Fibroblast of lung (primary cell): Measurements from ENCODE around the gene KIAA0586. TPM values are rescaled to one million over a fixed set of nuclear protein-coding genes. Genes with fewer than 3 reads are reported as not detected.
A peak's percentile ranks its signal among the peaks of the same experiment; 100 is the strongest.

ENCODE experiments used
- DNase-seq, 2 donors: peaks; one replicate each; pipeline versions ENCODE4 v3.0.0 to v3.0.0-alpha.2; 2010; ENCODE audit warnings: low read depth in 2 of 2
- H2AFZ ChIP-seq: 2 replicates; pipeline ENCODE4 v1.5.1; 2012; ENCODE audit warnings: low read length, control low read depth, inconsistent platforms
- H3K27ac ChIP-seq: 2 replicates; pipeline ENCODE4 v1.5.1; 2011; ENCODE audit warnings: low read length, control low read depth; ENCODE audit not compliant: insufficient read depth
- H3K27me3 ChIP-seq: 2 replicates; pipeline ENCODE4 v1.5.1; 2011; ENCODE audit warnings: mild to moderate bottlenecking, low read length; ENCODE audit not compliant: control insufficient read depth, insufficient read depth
- H3K36me3 ChIP-seq: 2 replicates; pipeline ENCODE4 v1.5.1; 2011; ENCODE audit warnings: low read length; ENCODE audit not compliant: control insufficient read depth, insufficient read depth
- H3K4me1 ChIP-seq: 2 replicates; pipeline ENCODE4 v1.5.1; 2011; ENCODE audit warnings: low read length; ENCODE audit not compliant: control insufficient read depth, insufficient read depth; ENCODE audit errors: extremely low read depth
- H3K4me2 ChIP-seq: 2 replicates; pipeline ENCODE4 v1.5.1; 2011; ENCODE audit warnings: low read length, control low read depth; ENCODE audit not compliant: insufficient read depth; ENCODE audit errors: extremely low read depth
- H3K4me3 ChIP-seq, 4 experiments: fragments of 200-600 bp in 1 of 4; sonication (generic) in 1 of 4; replicated peaks in 1 of 4; 2 replicates each; pipeline ENCODE4 v1.5.1; 2011 to 2016; ENCODE audit warnings: low read length in 4 of 4, low read depth in 3 of 4, mild to moderate bottlenecking in 3 of 4, control low read depth in 2 of 4, inconsistent platforms in 1 of 4, mixed read lengths in 1 of 4; ENCODE audit not compliant: insufficient read depth in 1 of 4; ENCODE audit errors: control extremely low read depth in 1 of 4
- H3K79me2 ChIP-seq: 2 replicates; pipeline ENCODE4 v1.5.1; 2012; ENCODE audit warnings: mild to moderate bottlenecking, low read length, inconsistent platforms; ENCODE audit not compliant: control insufficient read depth, insufficient read depth
- H3K9ac ChIP-seq: 2 replicates; pipeline ENCODE4 v1.5.1; 2011; ENCODE audit warnings: mild to moderate bottlenecking, low read length, control low read depth; ENCODE audit not compliant: insufficient read depth
- H3K9me3 ChIP-seq: 2 replicates; pipeline ENCODE4 v1.5.1; 2012; ENCODE audit warnings: low read depth, low read length; ENCODE audit not compliant: control insufficient read depth, insufficient read depth
- H4K20me1 ChIP-seq: 2 replicates; pipeline ENCODE4 v1.5.1; 2011; ENCODE audit warnings: low read length; ENCODE audit not compliant: control insufficient read depth, insufficient read depth; ENCODE audit errors: extremely low read depth
- EZH2 ChIP-seq: IDR thresholded peaks from 2 replicates; pipeline ENCODE4 v1.5.1; 2012; ENCODE audit warnings: low read length, control low read depth, mild to moderate bottlenecking; ENCODE audit errors: missing control alignments
- polyA plus RNA-seq, 2 donors: library from polyadenylated mRNA; depleted of rRNA in 1 of 2; stranded (reverse) in 1 of 2; unstranded in 1 of 2; fragments of >200 nt; gene quantifications; 2 replicates each; pipeline ENCODE4 v1.2.1, GENCODE V29; 2011 to 2012; ENCODE audit warnings: missing spikeins in 1 of 2
- total RNA-seq: library from RNA; depleted of rRNA; stranded (reverse); fragments of >200 nt; gene quantifications from 2 replicates; pipeline ENCODE4 v1.2.1, GENCODE V29; 2014
- TF ChIP-seq, protein P1 (sequence below), 2 donors: IDR thresholded peaks in 1 of 2; conservative IDR thresholded peaks in 1 of 2; 1 replicate in 1 of 2; 2 replicates in 1 of 2; pipeline ENCODE4 v1.5.1; 2011 to 2012; ENCODE audit warnings: low read length in 2 of 2, control low read depth in 1 of 2, inconsistent platforms in 1 of 2, low read depth in 1 of 2, mild to moderate bottlenecking in 1 of 2

KIAA0586 gene
- total and polyA plus RNA-seq, 2 donors (not counting 1 experiment from before 2014, with no cell fraction given): 17.8 to 18.9 TPM

DNA sequence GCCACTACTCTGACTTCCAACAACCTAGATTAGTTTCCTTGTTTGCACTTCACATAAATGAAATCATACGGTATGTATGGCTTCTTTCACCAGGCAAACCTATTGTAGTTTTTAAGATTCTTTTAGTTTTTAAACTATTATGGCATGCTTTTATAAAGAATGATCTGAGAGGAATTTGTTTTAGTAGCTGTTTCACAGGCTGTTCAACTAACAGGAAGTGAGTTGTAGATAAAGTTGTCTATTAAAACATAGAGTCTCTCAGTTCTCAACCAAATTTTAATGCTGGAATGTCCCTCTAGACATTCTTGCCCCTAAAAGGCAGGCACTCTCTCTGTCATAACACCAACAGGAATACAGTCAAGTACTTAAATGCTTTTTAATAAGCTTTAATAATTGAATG, 107.5 kb downstream of the KIAA0586 start:
- Histone ChIP-seq H3K27ac (no peak overlapping the region), H3K9me3 (no peaks in the 10 kb centered on the region)

DNA sequence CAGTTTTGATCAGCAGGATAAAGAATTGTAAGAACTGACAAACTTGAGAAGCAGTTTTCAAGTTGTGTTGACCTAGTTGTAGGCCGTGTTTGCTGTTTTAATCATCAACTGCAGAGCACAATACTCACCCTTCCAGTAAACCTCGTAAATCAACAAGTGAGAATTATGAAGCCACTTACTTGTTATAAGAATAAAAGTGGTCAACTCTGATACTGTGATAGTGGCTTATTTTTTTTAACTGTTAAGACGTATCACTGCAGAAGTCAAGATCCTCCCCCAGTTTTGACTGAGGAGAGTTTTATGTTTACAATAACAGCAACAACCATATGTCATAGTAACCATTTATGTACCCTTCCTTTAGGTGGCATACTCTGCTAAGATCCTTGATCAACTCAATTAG, 109.5 kb downstream of the KIAA0586 start:
- no peak for DNase-seq
- no peak for TF ChIP-seq EZH2
- TF ChIP-seq, protein P1, sequence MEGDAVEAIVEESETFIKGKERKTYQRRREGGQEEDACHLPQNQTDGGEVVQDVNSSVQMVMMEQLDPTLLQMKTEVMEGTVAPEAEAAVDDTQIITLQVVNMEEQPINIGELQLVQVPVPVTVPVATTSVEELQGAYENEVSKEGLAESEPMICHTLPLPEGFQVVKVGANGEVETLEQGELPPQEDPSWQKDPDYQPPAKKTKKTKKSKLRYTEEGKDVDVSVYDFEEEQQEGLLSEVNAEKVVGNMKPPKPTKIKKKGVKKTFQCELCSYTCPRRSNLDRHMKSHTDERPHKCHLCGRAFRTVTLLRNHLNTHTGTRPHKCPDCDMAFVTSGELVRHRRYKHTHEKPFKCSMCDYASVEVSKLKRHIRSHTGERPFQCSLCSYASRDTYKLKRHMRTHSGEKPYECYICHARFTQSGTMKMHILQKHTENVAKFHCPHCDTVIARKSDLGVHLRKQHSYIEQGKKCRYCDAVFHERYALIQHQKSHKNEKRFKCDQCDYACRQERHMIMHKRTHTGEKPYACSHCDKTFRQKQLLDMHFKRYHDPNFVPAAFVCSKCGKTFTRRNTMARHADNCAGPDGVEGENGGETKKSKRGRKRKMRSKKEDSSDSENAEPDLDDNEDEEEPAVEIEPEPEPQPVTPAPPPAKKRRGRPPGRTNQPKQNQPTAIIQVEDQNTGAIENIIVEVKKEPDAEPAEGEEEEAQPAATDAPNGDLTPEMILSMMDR (conservative IDR thresholded peaks at IDR 0.05 in 1 of 2, IDR thresholded peaks at IDR 0.05 in 1 of 2; ENCODE audit: low read depth in 1 of 2, low read length in 2 of 2): no peak
- H3K4me2 ChIP-seq: no peak overlapping the region
- H3K4me1 ChIP-seq: peaks cover 3% of the 10 kb centered on the region
- no peaks in the 10 kb centered on the region for H4K20me1 ChIP-seq
- H3K4me3 ChIP-seq: no peak overlapping the region
- no peaks in the 10 kb centered on the region for H3K79me2 ChIP-seq
- no peak overlapping the region for H3K27ac ChIP-seq
- no peak overlapping the region for H3K9ac ChIP-seq
- no peak overlapping the region for H2AFZ ChIP-seq
- H3K36me3 ChIP-seq: no peaks in the 10 kb centered on the region
- H3K27me3 ChIP-seq: no peaks in the 10 kb centered on the region
- H3K9me3 ChIP-seq: no peaks in the 10 kb centered on the region

More for the DNA sequence above, 107.5 kb downstream of the KIAA0586 start:
- peak in 1 of 2 donors; percentile 63 for DNase-seq
- Histone ChIP-seq H3K27me3 (no peaks in the 10 kb centered on the region), H3K4me1 (no peaks in the 10 kb centered on the region), H3K9ac (no peak overlapping the region), H3K79me2 (no peaks in the 10 kb centered on the region), H3K4me2 (no peak overlapping the region), H3K36me3 (no peaks in the 10 kb centered on the region), H4K20me1 (no peaks in the 10 kb centered on the region), H2AFZ (no peak overlapping the region), H3K4me3 (no peak overlapping the region)
- TF ChIP-seq EZH2: no peak
- TF ChIP-seq, protein P1 (conservative IDR thresholded peaks at IDR 0.05 in 1 of 2, IDR thresholded peaks at IDR 0.05 in 1 of 2; ENCODE audit: low read depth in 1 of 2, low read length in 2 of 2): no peak

DNA sequence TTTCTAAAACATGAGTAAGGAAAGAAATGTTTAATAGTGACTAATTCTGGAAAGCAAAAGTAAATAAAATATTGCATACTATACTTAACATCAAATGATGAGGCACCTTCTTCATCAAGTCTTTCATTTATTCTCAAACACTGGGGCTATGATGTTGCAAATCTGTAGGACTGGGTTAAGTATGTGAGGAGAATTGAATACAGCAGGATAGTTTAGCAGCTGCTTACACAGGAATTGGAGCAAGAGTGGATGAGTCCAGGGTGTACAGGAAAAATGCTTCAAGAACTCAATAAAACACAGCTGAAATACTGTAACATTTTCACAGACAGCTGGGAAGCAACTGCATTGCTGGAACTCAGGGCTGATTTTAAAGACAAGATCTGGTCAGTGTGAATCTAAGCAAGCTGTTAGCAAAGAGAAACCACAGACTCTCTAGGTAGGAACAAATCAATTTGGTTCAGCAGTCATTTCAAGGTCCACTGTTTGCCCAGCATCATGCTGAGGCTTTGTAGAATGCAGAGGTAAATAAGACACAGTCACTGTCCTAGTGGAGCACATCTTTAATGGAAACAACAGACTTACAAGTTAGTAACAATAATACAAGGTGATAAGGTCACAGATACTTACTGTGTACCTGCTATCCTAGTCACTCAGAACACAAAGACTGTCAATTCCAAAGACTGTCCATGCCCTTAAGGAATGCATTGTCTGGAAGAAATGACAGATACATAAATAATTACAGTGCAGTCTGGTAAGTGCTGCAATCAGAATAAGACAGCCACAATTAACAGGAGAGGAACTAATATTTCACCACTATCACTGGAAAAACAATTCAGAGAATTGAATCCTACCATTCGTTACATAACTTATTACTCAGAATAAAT, 113.5 kb downstream of the KIAA0586 start:
- peaks cover 3% of the 10 kb centered on the region for H3K4me1 ChIP-seq
- no peak overlapping the region for H3K4me3 ChIP-seq
- no peaks in the 10 kb centered on the region for H3K27me3 ChIP-seq
- no peak overlapping the region for H2AFZ ChIP-seq
- H3K36me3 ChIP-seq: no peaks in the 10 kb centered on the region
- H3K9ac ChIP-seq: no peak overlapping the region
- no peaks in the 10 kb centered on the region for H3K9me3 ChIP-seq
- no peak for DNase-seq
- no peaks in the 10 kb centered on the region for H4K20me1 ChIP-seq
- no peaks in the 10 kb centered on the region for H3K79me2 ChIP-seq
- no peak overlapping the region for H3K4me2 ChIP-seq
- H3K27ac ChIP-seq: no peak overlapping the region
- TF ChIP-seq EZH2: no peak
- TF ChIP-seq, protein P1 (conservative IDR thresholded peaks at IDR 0.05 in 1 of 2, IDR thresholded peaks at IDR 0.05 in 1 of 2; ENCODE audit: low read depth in 1 of 2, low read length in 2 of 2): no peak
